ENCODE results near the gene DRAP1.

DNA sequence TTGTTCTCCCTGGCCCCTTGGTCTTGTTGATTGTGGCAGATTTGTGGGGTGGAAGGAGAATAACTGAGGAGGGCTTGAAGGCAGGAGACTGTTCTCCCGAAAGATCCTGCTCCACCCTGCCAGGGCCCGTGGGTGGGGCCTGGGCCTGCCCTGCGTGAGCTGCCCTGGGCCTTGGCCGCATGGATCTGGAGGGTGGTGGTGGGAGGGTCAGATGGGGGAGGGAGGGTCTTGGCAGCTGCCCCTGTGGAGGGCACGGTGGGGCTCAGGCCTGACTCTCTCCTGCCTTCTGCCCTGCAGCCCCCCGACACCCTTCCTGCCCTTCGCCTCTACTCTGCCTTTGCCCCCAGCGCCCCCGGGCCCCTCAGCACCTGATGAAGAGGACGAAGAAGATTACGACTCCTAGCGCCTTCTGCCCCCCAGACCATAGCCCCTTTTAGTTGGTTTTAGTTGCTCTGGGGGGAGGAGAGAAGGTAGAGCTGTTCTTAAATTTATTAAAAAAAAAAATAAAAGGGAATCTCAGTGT is 1.9 kb downstream of the DRAP1 start:
- TF ChIP-seq, protein P1, sequence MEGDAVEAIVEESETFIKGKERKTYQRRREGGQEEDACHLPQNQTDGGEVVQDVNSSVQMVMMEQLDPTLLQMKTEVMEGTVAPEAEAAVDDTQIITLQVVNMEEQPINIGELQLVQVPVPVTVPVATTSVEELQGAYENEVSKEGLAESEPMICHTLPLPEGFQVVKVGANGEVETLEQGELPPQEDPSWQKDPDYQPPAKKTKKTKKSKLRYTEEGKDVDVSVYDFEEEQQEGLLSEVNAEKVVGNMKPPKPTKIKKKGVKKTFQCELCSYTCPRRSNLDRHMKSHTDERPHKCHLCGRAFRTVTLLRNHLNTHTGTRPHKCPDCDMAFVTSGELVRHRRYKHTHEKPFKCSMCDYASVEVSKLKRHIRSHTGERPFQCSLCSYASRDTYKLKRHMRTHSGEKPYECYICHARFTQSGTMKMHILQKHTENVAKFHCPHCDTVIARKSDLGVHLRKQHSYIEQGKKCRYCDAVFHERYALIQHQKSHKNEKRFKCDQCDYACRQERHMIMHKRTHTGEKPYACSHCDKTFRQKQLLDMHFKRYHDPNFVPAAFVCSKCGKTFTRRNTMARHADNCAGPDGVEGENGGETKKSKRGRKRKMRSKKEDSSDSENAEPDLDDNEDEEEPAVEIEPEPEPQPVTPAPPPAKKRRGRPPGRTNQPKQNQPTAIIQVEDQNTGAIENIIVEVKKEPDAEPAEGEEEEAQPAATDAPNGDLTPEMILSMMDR (IDR thresholded peaks at IDR 0.05) = no peak
- TF ChIP-seq ZFX (IDR thresholded peaks at IDR 0.05; ENCODE audit: borderline replicate concordance) = no peak

All from 22Rv1 (cell line).